A673 (cell line): ENCODE results near the gene FIBCD1.

ENCODE experiments used
- CTCF ChIP-seq: fragments of 300-800, 200-600 bp; sonication (generic); conservative IDR thresholded peaks from 2 replicates; pipeline ENCODE4 v1.5.1; 2017; ENCODE audit warnings: low read depth, mild to moderate bottlenecking, antibody characterized with exemption, low read length, moderate library complexity, mixed read lengths
- EZH2 ChIP-seq: fragments of 200-600 bp; sonication (generic); IDR thresholded peaks from 2 replicates; pipeline ENCODE4 v1.6.1; 2017; ENCODE audit warnings: borderline replicate concordance, low read depth, mild to moderate bottlenecking, mixed read lengths, antibody characterized with exemption, low read length; ENCODE audit not compliant: poor library complexity, severe bottlenecking

GRCh38 chr9:130917168-130917960 lies 21.7 kb downstream of the FIBCD1 start:
- TF ChIP-seq CTCF (no peak), EZH2 (no peak)
